ENCODE measurements around the gene HUS1. TPM values are rescaled to one million over a fixed set of nuclear protein-coding genes. Genes with fewer than 3 reads are reported as not detected.
"Not testable (repeated sequence)": the region's sequence is repeated elsewhere in the genome, so short reads cannot be mapped to it uniquely, and the experiment has no call there.

The HUS1 gene
- total and polyA plus RNA-seq, 12 donors, result 9.6 to 35.9 (median 28.0) TPM

DNA sequence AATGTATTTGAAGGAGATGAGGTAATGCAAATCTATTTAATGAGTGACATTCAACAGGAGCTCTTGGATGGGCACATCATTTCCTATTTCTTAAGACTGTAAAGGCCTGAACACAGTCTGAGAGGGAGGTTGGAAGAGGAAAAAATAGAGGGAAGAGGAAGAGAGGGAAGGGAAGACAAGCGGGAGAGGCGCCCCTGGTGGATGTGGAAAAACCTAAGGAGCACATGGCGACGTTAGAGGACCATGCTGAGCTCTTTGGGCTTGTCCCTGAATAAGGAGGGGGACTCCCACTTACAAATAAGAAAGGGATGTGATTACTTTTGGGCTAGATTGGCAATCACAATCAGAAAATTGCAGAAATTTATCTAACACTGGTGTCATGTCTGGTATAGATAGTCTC, 29.8 kb upstream of the HUS1 start:
- TF ChIP-seq, protein P1, sequence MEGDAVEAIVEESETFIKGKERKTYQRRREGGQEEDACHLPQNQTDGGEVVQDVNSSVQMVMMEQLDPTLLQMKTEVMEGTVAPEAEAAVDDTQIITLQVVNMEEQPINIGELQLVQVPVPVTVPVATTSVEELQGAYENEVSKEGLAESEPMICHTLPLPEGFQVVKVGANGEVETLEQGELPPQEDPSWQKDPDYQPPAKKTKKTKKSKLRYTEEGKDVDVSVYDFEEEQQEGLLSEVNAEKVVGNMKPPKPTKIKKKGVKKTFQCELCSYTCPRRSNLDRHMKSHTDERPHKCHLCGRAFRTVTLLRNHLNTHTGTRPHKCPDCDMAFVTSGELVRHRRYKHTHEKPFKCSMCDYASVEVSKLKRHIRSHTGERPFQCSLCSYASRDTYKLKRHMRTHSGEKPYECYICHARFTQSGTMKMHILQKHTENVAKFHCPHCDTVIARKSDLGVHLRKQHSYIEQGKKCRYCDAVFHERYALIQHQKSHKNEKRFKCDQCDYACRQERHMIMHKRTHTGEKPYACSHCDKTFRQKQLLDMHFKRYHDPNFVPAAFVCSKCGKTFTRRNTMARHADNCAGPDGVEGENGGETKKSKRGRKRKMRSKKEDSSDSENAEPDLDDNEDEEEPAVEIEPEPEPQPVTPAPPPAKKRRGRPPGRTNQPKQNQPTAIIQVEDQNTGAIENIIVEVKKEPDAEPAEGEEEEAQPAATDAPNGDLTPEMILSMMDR (IDR thresholded peaks at IDR 0.05), result no peak
- Histone ChIP-seq H3K27me3 (peaks cover 0 to 4% (median 0%) of the 10 kb centered on the region in 7 donors), H3K9me3 (peaks cover 0 to 6% (median 0%) of the 10 kb centered on the region in 11 donors), H3K27ac (no peak overlapping the region), H3K36me3 (no peaks in the 10 kb centered on the region), H3K4me3 (no peak overlapping the region), H3K4me1 (peaks cover 0 to 13% (median 0%) of the 10 kb centered on the region in 9 donors)
- 85 to 92% methylated on average over 4 of the region's 4 CpGs for WGBS, 2 donors
- DNase-seq (no peak), ATAC-seq (no peak)
- intact Hi-C loops (cut with DNase I), result no loop called here

- no peak for DNase-seq
- Histone ChIP-seq H3K27me3 (peaks cover 0 to 4% (median 0%) of the 10 kb centered on the region in 7 donors), H3K27ac (no peak overlapping the region), H3K36me3 (no peaks in the 10 kb centered on the region), H3K9me3 (peaks cover 0 to 5% (median 0%) of the 10 kb centered on the region in 11 donors), H3K4me3 (no peak overlapping the region), H3K4me1 (peaks cover 0 to 10% (median 0%) of the 10 kb centered on the region in 9 donors)
- WGBS, 2 donors, result 90 to 93% methylated on average over 6 of the region's 6 CpGs
- intact Hi-C loops (cut with DNase I), result no loop called here
- no peak for ATAC-seq
- TF ChIP-seq, protein P1 (IDR thresholded peaks at IDR 0.05), result no peak
Observed at GRCh38 chr7:48006866-48007265, 27.5 kb upstream of the HUS1 start.

GRCh38 chr7:48004638-48005037, 25.2 kb upstream of the HUS1 start:
- TF ChIP-seq, protein P1 (IDR thresholded peaks at IDR 0.05), result no peak
- Histone ChIP-seq H3K27me3 (peaks cover 0 to 4% (median 0%) of the 10 kb centered on the region in 7 donors), H3K9me3 (peaks cover 0 to 5% (median 0%) of the 10 kb centered on the region in 11 donors), H3K4me3 (no peak overlapping the region), H3K27ac (no peak overlapping the region), H3K4me1 (no peaks in the 10 kb centered on the region), H3K36me3 (no peaks in the 10 kb centered on the region)
- WGBS, 2 donors, result 43 to 54% methylated on average over 5 of the region's 5 CpGs
- intact Hi-C loops (cut with DNase I), result no loop called here
- ATAC-seq, result no peak
- DNase-seq, result no peak

DNA sequence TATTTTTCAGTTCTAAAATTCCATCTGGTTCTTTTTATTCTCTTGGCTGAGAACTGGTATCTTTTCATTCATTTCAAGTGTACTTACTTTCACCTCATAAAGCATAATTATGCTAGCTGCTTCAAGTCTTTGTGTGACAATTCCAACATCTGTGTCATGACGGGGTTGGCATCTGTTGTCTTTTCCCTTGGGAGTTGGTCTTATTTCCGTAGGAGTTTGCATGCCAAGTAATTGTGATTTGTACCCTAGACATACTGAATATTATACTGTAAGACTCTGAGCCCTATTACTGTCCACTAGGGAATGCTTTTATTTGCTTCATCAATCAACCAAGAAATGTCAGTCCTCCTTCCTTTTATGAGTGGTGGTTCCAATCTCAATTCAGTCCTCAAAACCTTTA, 24.6 kb upstream of the HUS1 start:
- no peaks in the 10 kb centered on the region for H3K4me1 ChIP-seq
- intact Hi-C loops (cut with DNase I), result no loop called here
- DNase-seq, result no peak
- no peak for ATAC-seq
- H3K36me3 ChIP-seq, result no peaks in the 10 kb centered on the region
- TF ChIP-seq, protein P1 (IDR thresholded peaks at IDR 0.05), result no peak
- no peak overlapping the region for H3K27ac ChIP-seq
- peaks cover 0 to 4% (median 0%) of the 10 kb centered on the region in 7 donors for H3K27me3 ChIP-seq
- 47 to 53% methylated on average over 2 of the region's 2 CpGs for WGBS, 2 donors
- no peak overlapping the region for H3K4me3 ChIP-seq
- H3K9me3 ChIP-seq, result peaks cover 0 to 5% (median 0%) of the 10 kb centered on the region in 11 donors

DNA sequence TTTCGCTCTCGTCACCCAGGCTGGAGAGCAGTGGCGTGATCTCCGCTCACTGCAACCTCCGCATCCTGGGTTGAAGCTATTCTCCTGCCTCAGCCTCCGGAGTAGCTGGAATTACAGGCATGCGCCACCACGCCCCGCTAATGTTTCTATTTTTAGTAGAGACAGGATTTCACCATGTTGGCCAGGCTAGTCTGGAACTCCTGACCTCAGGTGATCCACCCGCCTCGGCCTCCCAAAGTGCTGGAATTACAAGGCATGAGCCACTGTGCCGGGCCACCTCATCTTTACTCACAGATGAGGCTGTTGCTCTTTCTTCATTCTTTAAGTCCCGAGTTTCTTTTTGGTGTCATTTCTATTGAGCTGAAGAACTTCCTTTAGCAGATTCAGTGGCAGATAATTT, 20.7 kb upstream of the HUS1 start:
- H3K9me3 ChIP-seq; ATAC-seq; H3K36me3 ChIP-seq; H3K4me1 ChIP-seq; H3K27me3 ChIP-seq; H3K4me3 ChIP-seq; DNase-seq; intact Hi-C loops (cut with DNase I); H3K27ac ChIP-seq: not testable (repeated sequence)
- WGBS, 2 donors, result 66 to 73% methylated on average over 13 of the region's 13 CpGs
